Endothelial cell of umbilical vein (primary cell): ENCODE results near the gene PPP1R9A. TPM values are rescaled to one million over a fixed set of nuclear protein-coding genes. Genes with fewer than 3 reads are reported as not detected.

Experiments used
- BruUV-seq: library from RNA; stranded (reverse); fragments of 400-500 nt; replicated peaks from 2 replicates; lab custom pipeline; 2021; lab: Mats Ljungman, UMichigan
- CTCF ChIA-PET: fragments of 300-600, 350-600 bp; sonication (Branson Sonifier 250); formaldehyde crosslinking; loops from one replicate; lab custom pipeline; 2021; ENCODE audit warnings: antibody characterized with exemption, inconsistent platforms; lab: Charles Lee
- POLR2A ChIA-PET: fragments of 300-600, 350-600 bp; sonication (Branson Sonifier 250); formaldehyde crosslinking; loops from one replicate; lab custom pipeline; 2021; ENCODE audit warnings: antibody characterized with exemption, inconsistent platforms; lab: Charles Lee
- DNase-seq: peaks from one replicate; pipeline ENCODE4 v3.0.0-alpha.2; 2011; ENCODE audit warnings: low read depth, low spot score
- FAIRE-seq: peaks from 2 replicates; lab custom pipeline; 2011; peaks lifted over from hg19 to GRCh38; lab: Jason Lieb, UNC
- H2AFZ ChIP-seq: 2 replicates; pipeline ENCODE4 v1.6.0; 2012; ENCODE audit warnings: low read depth, low read length, control low read depth, inconsistent platforms
- H3K27ac ChIP-seq: 2 replicates; pipeline ENCODE4 v1.5.1; 2011; ENCODE audit warnings: low read depth, mild to moderate bottlenecking, control low read depth, low read length, moderate library complexity; ENCODE audit not compliant: insufficient read depth
- H3K27me3 ChIP-seq, 2 experiments: 2 replicates each; pipeline versions ENCODE4 v1.6.0 to v1.6.1; 2011; ENCODE audit warnings: low read length in 2 of 2, mixed read lengths in 1 of 2; ENCODE audit not compliant: control insufficient read depth in 2 of 2, insufficient read depth in 2 of 2
- H3K36me3 ChIP-seq, 2 experiments: 2 replicates in 1 of 2; 3 replicates in 1 of 2; pipeline ENCODE4 v1.5.1; 2011; ENCODE audit warnings: low read length in 2 of 2, mild to moderate bottlenecking in 1 of 2, moderate library complexity in 1 of 2; ENCODE audit not compliant: control insufficient read depth in 2 of 2, insufficient read depth in 2 of 2; ENCODE audit errors: extremely low read depth in 1 of 2
- H3K4me1 ChIP-seq: 3 replicates; pipeline ENCODE4 v1.5.1; 2011; ENCODE audit warnings: mild to moderate bottlenecking, low read length; ENCODE audit not compliant: control insufficient read depth, insufficient read depth; ENCODE audit errors: extremely low read depth
- H3K4me2 ChIP-seq: 2 replicates; pipeline ENCODE4 v1.6.1; 2011; ENCODE audit warnings: low read length, control low read depth, mixed read lengths; ENCODE audit not compliant: insufficient read depth
- H3K4me3 ChIP-seq, 3 experiments: fragments of 200-600 bp in 1 of 3; sonication (generic), shearing (Covaris generic) in 1 of 3; replicated peaks in 1 of 3; 2 replicates each; pipeline ENCODE4 v1.5.1; 2011 to 2016; ENCODE audit warnings: control low read depth in 3 of 3, low read length in 3 of 3, mild to moderate bottlenecking in 2 of 3, inconsistent platforms in 1 of 3, low read depth in 1 of 3, moderate library complexity in 1 of 3; ENCODE audit not compliant: insufficient read depth in 1 of 3
- H3K79me2 ChIP-seq: 2 replicates; pipeline ENCODE4 v1.6.0; 2012; ENCODE audit warnings: low read length, inconsistent platforms; ENCODE audit not compliant: control insufficient read depth, insufficient read depth
- H3K9ac ChIP-seq: replicated peaks from 2 replicates; pipeline ENCODE3; 2011; ENCODE audit warnings: low read length, control low read depth; ENCODE audit not compliant: insufficient read depth; ENCODE audit errors: extremely low read depth
- H3K9me1 ChIP-seq: replicated peaks from 3 replicates; pipeline ENCODE4 v1.6.0; 2011; ENCODE audit warnings: mild to moderate bottlenecking, low read length; ENCODE audit not compliant: control insufficient read depth, insufficient read depth; ENCODE audit errors: extremely low read depth
- H3K9me3 ChIP-seq: replicated peaks from 2 replicates; pipeline ENCODE4 v1.5.1; 2012; ENCODE audit warnings: low read length, inconsistent platforms; ENCODE audit not compliant: control insufficient read depth, insufficient read depth
- H4K20me1 ChIP-seq: replicated peaks from 2 replicates; pipeline ENCODE3; 2011; ENCODE audit warnings: mild to moderate bottlenecking, low read length; ENCODE audit not compliant: control insufficient read depth, insufficient read depth; ENCODE audit errors: extremely low read depth
- EZH2 ChIP-seq: IDR thresholded peaks from 2 replicates; pipeline ENCODE4 v1.6.1; 2012; ENCODE audit warnings: borderline replicate concordance, low read depth, mild to moderate bottlenecking, moderate library complexity, low read length, inconsistent platforms; ENCODE audit not compliant: severe bottlenecking
- FOS ChIP-seq: IDR thresholded peaks from 2 replicates; pipeline ENCODE4 v1.6.1; 2011; ENCODE audit warnings: mild to moderate bottlenecking, low read length, moderate library complexity, borderline replicate concordance; ENCODE audit not compliant: insufficient read depth
- GATA2 ChIP-seq: IDR thresholded peaks from 2 replicates; pipeline ENCODE4 v1.7.0; 2011; ENCODE audit warnings: low read depth, mild to moderate bottlenecking, moderate library complexity, mixed read lengths, low read length; ENCODE audit not compliant: insufficient read length, insufficient read depth
- JUN ChIP-seq: IDR thresholded peaks from 2 replicates; pipeline ENCODE4 v1.6.1; 2011; ENCODE audit warnings: borderline replicate concordance, low read depth; ENCODE audit not compliant: insufficient read length, insufficient read depth
- MYC ChIP-seq: IDR thresholded peaks from one replicate; pipeline ENCODE4 v1.6.1; 2011; ENCODE audit warnings: mild to moderate bottlenecking, low read depth, low read length
- POLR2A ChIP-seq: IDR thresholded peaks from 2 replicates; pipeline ENCODE4 v1.6.1; 2012; ENCODE audit warnings: low read depth, mild to moderate bottlenecking, control low read depth, low read length
- POLR2AphosphoS5 ChIP-seq: IDR thresholded peaks from 2 replicates; pipeline ENCODE4 v1.6.1; 2012; ENCODE audit warnings: low read depth, mild to moderate bottlenecking, control low read depth, low read length, moderate library complexity; ENCODE audit not compliant: insufficient read depth
- dilution Hi-C: fragments of 300-500 bp; cut with MboI; formaldehyde crosslinking; loops from one replicate; pipeline ENCODE4 v1.15.0; 2019; ENCODE audit warnings: low sequenced_read_pairs; ENCODE audit not compliant: extremely low pct_ligation_motif_present
- intact Hi-C: fragments of 100-400 bp; cut with micrococcal nuclease; formaldehyde crosslinking; loops from one replicate; pipeline ENCODE4 v1.10.0; 2022
- polyA plus RNA-seq, 4 experiments: library from polyadenylated mRNA; depleted of rRNA in 3 of 4; stranded (reverse) in 3 of 4; unstranded in 1 of 4; fragments of >200 nt; gene quantifications; 2 replicates each; pipeline versions ENCODE4 v1.2.1 to v1.2.3, GENCODE V29; 2011 to 2012; ENCODE audit warnings: missing spikeins in 1 of 4
- total RNA-seq: library from RNA; stranded (reverse); gene quantifications from 2 replicates; pipeline ENCODE4 v1.2.3, GENCODE V29; 2021
- TF ChIP-seq, protein P1 (sequence below): IDR thresholded peaks from 2 replicates; pipeline ENCODE4 v1.6.1; 2011; ENCODE audit not compliant: insufficient read depth, insufficient read length
- TF ChIP-seq, protein P2 (sequence below), 2 donors: IDR thresholded peaks; 1 replicate in 1 of 2; 2 replicates in 1 of 2; pipeline ENCODE4 v1.5.1; 2011; ENCODE audit warnings: low read length in 2 of 2, mild to moderate bottlenecking in 2 of 2, moderate library complexity in 2 of 2, control low read depth in 1 of 2, inconsistent platforms in 1 of 2, low read depth in 1 of 2; ENCODE audit not compliant: insufficient read depth in 1 of 2; ENCODE audit errors: extremely low read depth in 1 of 2

PPP1R9A gene
- total and polyA plus RNA-seq, 2 donors (not counting 3 experiments of a cell fraction or from before 2014, with no cell fraction given) = 0.50 to 3.0 TPM

DNA sequence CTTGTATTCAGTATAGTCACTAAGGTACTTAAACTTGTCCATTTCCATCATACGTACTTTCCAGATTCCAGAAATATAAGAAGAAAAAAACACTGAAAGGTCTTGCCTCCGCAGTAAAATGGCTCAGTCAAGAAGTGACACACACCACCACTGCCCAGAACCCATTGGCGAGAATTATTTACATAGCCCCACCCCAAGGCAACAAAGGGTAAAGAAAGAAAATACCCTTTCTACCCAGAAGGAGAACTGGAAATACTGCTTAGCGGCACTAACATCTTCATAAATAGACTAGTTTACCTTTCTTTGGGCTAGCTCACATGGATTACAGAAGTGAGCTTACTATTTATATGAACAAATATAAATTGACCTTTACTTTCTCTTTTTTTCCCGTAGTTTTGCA, 194.0 kb downstream of the PPP1R9A start:
- CTCF ChIA-PET = no interaction called here
- FAIRE-seq = no peak
- intact Hi-C loops = no loop called here

More for the DNA sequence above, 194.0 kb downstream of the PPP1R9A start:
- no peak overlapping the region for H3K9ac ChIP-seq
- no peaks in the 10 kb centered on the region for H3K4me1 ChIP-seq
- no peak overlapping the region for H3K4me3 ChIP-seq
- no peaks in the 10 kb centered on the region for H3K27me3 ChIP-seq
- DNase-seq = no peak
- H3K9me1 ChIP-seq = no peaks in the 10 kb centered on the region
- H3K79me2 ChIP-seq = no peaks in the 10 kb centered on the region
- no TSS peak for BruUV-seq
- TF ChIP-seq, protein P1, sequence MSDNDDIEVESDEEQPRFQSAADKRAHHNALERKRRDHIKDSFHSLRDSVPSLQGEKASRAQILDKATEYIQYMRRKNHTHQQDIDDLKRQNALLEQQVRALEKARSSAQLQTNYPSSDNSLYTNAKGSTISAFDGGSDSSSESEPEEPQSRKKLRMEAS = no peak
- TF ChIP-seq JUN (no peak), FOS (no peak), POLR2A (no peak), GATA2 (no peak), MYC (no peak), EZH2 (no peak), POLR2AphosphoS5 (no peak)
- TF ChIP-seq, protein P2, sequence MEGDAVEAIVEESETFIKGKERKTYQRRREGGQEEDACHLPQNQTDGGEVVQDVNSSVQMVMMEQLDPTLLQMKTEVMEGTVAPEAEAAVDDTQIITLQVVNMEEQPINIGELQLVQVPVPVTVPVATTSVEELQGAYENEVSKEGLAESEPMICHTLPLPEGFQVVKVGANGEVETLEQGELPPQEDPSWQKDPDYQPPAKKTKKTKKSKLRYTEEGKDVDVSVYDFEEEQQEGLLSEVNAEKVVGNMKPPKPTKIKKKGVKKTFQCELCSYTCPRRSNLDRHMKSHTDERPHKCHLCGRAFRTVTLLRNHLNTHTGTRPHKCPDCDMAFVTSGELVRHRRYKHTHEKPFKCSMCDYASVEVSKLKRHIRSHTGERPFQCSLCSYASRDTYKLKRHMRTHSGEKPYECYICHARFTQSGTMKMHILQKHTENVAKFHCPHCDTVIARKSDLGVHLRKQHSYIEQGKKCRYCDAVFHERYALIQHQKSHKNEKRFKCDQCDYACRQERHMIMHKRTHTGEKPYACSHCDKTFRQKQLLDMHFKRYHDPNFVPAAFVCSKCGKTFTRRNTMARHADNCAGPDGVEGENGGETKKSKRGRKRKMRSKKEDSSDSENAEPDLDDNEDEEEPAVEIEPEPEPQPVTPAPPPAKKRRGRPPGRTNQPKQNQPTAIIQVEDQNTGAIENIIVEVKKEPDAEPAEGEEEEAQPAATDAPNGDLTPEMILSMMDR (IDR thresholded peaks at IDR 0.05; ENCODE audit: extremely low read depth in 1 of 2, insufficient read depth in 1 of 2, low read depth in 1 of 2, low read length in 2 of 2) = no peak
- H3K36me3 ChIP-seq = no peaks in the 10 kb centered on the region
- H4K20me1 ChIP-seq = no peaks in the 10 kb centered on the region
- no peak overlapping the region for H2AFZ ChIP-seq
- H3K9me3 ChIP-seq = no peaks in the 10 kb centered on the region
- no peak overlapping the region for H3K4me2 ChIP-seq
- POLR2A ChIA-PET = no interaction called here
- dilution Hi-C loops = no loop called here
- H3K27ac ChIP-seq = no peak overlapping the region
